Hepatocyte (in vitro differentiated cells): ENCODE results near the gene NLRX1.

Experiments
- EZH2 ChIP-seq: fragments of 200-600 bp; sonication (generic); IDR thresholded peaks from 2 replicates; pipeline ENCODE4 v1.6.1; 2016; ENCODE audit warnings: antibody characterized with exemption, mild to moderate bottlenecking, borderline replicate concordance
- TF ChIP-seq, protein P1 (sequence below): fragments of 200-600 bp; sonication (generic); IDR thresholded peaks from 2 replicates; pipeline ENCODE4 v1.5.1; 2016; ENCODE audit warnings: antibody characterized with exemption, mild to moderate bottlenecking; ENCODE audit not compliant: poor library complexity

DNA sequence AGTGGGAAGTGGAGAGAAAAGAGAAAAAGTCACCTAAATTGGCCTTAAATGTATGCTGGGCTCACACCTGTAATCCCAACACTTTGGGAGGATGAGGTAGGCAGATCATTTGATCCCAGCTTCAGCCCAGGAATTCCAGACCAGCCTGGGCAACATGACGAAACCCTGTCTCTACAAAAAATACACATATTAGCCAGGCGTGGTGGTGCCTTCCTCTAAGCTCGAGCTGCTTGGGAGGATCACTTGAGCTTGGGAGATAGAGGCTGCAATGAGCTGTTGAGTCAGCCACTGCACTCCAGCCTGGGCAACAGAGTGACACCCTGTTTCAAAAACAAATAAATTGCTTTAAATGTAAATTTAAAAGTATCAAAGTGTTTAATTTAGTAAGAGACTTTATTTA, 41.5 kb downstream of the NLRX1 start:
- TF ChIP-seq, protein P1, sequence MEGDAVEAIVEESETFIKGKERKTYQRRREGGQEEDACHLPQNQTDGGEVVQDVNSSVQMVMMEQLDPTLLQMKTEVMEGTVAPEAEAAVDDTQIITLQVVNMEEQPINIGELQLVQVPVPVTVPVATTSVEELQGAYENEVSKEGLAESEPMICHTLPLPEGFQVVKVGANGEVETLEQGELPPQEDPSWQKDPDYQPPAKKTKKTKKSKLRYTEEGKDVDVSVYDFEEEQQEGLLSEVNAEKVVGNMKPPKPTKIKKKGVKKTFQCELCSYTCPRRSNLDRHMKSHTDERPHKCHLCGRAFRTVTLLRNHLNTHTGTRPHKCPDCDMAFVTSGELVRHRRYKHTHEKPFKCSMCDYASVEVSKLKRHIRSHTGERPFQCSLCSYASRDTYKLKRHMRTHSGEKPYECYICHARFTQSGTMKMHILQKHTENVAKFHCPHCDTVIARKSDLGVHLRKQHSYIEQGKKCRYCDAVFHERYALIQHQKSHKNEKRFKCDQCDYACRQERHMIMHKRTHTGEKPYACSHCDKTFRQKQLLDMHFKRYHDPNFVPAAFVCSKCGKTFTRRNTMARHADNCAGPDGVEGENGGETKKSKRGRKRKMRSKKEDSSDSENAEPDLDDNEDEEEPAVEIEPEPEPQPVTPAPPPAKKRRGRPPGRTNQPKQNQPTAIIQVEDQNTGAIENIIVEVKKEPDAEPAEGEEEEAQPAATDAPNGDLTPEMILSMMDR, result no peak
- no peak for TF ChIP-seq EZH2
